ENCODE results near the gene RHOBTB3. TPM values are rescaled to one million over a fixed set of nuclear protein-coding genes. Genes with fewer than 3 reads are reported as not detected.
A peak's percentile ranks its signal among the peaks of the same experiment; 100 is the strongest.

The RHOBTB3 gene
- total RNA-seq, 1 donor: 82.2 TPM

GRCh38 chr5:95759005-95759404 lies 27.9 kb downstream of the RHOBTB3 start:
- TF ChIP-seq, protein P1, sequence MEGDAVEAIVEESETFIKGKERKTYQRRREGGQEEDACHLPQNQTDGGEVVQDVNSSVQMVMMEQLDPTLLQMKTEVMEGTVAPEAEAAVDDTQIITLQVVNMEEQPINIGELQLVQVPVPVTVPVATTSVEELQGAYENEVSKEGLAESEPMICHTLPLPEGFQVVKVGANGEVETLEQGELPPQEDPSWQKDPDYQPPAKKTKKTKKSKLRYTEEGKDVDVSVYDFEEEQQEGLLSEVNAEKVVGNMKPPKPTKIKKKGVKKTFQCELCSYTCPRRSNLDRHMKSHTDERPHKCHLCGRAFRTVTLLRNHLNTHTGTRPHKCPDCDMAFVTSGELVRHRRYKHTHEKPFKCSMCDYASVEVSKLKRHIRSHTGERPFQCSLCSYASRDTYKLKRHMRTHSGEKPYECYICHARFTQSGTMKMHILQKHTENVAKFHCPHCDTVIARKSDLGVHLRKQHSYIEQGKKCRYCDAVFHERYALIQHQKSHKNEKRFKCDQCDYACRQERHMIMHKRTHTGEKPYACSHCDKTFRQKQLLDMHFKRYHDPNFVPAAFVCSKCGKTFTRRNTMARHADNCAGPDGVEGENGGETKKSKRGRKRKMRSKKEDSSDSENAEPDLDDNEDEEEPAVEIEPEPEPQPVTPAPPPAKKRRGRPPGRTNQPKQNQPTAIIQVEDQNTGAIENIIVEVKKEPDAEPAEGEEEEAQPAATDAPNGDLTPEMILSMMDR (IDR thresholded peaks at IDR 0.05; ENCODE audit: insufficient read depth, low read length): no peak
- no peak overlapping the region for H3K4me3 ChIP-seq (ENCODE audit: low read depth, low read length)
- DNase-seq (ENCODE audit: low read depth): no peak

DNA sequence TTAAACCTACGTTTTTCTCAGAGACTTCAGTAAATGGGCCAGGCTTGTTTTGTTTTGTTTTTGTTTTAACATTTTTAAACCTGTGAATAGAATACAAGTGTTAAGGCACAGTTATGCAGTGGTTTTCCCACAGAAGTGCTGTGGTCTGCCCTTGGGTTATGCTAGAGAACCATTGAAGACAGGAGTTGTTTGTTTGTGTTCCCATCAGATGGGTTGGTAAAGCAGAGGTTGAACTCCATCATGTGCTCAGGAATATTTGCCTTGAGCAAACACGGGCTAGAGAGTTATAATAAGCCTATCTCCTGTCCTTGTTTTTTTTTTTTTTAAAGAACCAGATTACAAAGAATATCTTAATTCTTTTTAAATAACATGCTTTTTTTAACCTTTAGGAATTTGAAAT lies 28.5 kb downstream of the RHOBTB3 start:
- H3K4me3 ChIP-seq (ENCODE audit: low read depth, low read length): no peak overlapping the region
- TF ChIP-seq, protein P1 (IDR thresholded peaks at IDR 0.05; ENCODE audit: insufficient read depth, low read length): no peak
- peak; percentile 38 for DNase-seq (ENCODE audit: low read depth)

DNA sequence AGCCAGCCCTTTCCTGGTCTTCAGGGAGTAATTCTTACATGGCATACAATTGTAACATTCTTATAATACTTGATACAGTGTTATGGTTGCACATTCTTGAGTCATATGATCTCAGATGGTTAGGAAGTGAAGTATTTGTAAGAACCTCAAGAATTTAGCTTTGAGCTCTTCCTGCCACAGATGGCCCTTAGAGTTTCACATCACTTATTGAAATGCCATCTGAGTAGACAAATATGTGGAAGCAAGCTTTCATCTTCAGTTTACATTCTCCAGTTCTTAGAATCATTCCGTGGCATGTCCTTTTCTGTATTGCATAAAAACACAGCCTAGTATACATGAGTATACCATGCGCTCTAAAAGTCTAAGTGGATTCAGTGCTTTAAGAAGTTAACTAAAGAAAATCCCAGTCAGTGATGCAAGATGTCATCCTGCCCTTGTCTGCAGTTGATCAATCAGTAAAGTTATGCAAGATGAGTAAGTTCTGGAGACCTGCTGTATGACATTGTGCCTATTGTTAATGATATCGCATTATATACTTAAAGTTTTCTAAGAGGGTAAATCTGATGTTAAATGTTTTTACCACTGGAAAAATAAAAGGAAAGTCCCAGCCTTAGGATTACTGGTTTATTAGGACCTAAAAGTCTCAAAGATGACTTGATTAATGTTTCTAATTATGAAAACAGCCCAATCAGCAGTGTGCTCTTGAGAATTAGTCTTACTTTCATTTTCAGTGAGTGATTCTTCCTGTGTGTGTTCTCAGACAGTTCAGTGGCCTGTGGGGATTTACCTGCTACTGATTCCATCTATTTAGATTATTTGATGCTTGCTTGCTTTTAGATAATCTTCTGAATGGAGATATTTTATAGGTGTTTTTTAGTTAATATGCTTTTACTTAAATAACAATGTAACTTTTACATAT lies 29.4 kb downstream of the RHOBTB3 start:
- TF ChIP-seq, protein P1 (IDR thresholded peaks at IDR 0.05; ENCODE audit: insufficient read depth, low read length): no peak
- H3K4me3 ChIP-seq (ENCODE audit: low read depth, low read length): peak overlapping the region; percentile 40
- DNase-seq (ENCODE audit: low read depth): peak; percentile 96

- DNase-seq (ENCODE audit: low read depth): peak; percentile 68
- TF ChIP-seq, protein P1 (IDR thresholded peaks at IDR 0.05; ENCODE audit: insufficient read depth, low read length): no peak
- H3K4me3 ChIP-seq (ENCODE audit: low read depth, low read length): no peak overlapping the region
These were observed 30.9 kb downstream of the RHOBTB3 start for GRCh38 chr5:95761771-95762651.

GRCh38 chr5:95762652-95763041 lies 31.5 kb downstream of the RHOBTB3 start:
- no peak overlapping the region for H3K4me3 ChIP-seq (ENCODE audit: low read depth, low read length)
- DNase-seq (ENCODE audit: low read depth): no peak
- TF ChIP-seq, protein P1 (IDR thresholded peaks at IDR 0.05; ENCODE audit: insufficient read depth, low read length): no peak

DNA sequence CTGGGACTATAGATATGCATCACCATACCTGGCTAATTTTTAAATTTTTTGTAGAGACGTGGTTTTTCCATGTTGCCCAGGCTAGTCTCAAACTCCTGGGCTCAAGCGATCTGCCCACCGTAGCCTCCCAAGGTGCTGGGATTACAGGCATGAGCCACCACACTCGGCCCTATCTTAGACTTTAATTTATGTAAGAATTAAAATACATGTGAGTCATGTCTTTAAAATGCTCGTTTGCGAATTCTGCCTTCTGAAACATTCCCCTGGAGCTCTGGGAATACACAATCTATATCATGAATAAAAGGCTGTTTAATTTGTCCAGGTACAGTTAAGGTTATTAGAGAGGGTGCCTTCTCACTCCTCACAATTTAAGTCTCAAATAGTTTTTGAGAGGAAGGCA lies 32.8 kb downstream of the RHOBTB3 start:
- TF ChIP-seq, protein P1 (IDR thresholded peaks at IDR 0.05; ENCODE audit: insufficient read depth, low read length): no peak
- no peak for DNase-seq (ENCODE audit: low read depth)

More for the DNA sequence above, 32.8 kb downstream of the RHOBTB3 start:
- no peak overlapping the region for H3K4me3 ChIP-seq (ENCODE audit: low read depth, low read length)

Data from fibroblast of the aortic adventitia (primary cell).